ENCODE data around the gene NDUFS8. TPM values are rescaled to one million over a fixed set of nuclear protein-coding genes. Genes with fewer than 3 reads are reported as not detected.

NDUFS8 gene
- total and polyA plus RNA-seq, 3 experiments from 2014 or later, result 132 to 170 (median 140) TPM

DNA sequence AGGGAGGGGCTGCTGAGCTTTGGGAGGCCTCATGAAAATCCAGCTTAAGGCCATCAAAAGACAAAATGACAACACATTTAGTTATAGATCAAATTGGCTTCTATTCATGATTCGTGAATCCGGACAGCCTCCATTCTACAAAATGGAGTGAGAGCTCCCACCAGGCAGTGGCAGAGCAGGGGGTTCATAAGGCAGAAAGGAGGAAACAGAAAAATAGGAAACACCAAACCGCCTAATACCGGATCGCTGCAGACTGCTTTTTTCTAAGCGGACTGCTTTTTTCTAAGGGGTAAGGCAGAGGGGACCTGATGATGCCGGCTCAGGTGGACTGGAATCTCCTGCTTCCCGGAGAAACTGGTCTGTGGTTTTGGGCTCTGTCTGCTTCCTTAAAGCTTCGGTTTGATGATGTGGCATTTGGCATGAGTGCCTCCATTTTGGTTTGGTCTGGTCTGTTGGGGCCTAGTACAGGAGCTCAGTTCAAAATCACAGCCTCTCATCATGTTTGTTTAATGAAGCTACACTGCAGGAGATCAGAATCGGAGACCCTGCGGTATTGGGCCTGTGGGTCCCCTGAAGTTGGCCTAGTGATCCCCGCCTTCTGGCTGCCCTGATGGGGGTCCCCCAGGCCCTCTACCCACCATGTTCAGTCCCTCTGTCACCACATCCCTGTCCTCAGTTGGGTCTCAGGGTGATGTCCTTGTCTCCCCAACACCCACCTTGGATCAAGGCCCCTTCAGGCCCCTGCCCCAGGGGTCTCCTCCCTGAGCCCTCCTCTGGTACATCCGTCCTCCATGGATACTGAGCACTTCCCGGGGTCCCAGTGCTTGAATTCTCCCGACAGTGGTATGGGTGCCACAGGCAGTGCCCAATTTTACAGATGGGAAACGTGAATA is 19.2 kb upstream of the NDUFS8 start:
- CTCF ChIA-PET, result interaction anchor here (1.1 kb wide), 1 partner anchor 13 kb away, joined by 3 read pairs; no protein-coding TSS in a partner anchor

DNA sequence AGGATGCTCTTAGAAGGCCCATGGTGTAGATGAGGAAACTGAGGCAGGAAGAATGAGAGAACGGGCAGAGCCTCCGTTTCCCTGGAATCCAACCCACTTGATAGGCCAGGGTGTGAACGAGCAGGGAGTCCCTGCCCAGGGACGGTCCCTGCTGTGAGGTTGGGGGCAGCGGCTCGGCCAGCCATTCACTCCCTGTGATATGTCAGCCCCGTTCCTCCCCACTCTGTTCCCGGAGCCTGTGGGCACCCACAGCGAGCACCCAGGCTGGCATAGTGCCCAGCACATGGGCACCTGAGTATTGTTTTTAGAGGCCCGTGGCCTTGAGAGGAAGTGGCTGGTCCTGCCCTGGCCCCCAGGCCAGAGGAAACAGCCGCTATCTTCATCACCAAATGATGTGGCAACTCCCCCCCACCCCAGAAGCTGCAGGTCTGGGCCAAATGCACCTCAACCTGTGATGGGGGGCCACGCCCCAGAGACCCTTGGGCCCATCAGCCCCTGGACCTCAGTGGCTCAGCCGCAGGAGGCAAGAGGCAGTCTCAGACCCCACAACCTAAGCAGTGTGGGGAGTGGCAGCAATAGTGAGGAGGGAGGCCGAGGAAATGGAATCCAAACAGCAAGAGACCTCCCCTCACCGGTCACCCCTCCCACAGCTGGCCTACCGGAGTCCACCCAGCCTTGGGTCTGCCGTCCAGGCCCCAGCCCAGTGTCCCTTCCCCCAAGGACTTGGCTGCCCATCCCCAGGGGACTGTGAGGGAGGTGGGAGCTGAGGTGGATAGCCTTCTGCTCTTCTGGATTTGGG is 18.2 kb upstream of the NDUFS8 start:
- H3K36me3 Mint-ChIP-seq, result no peaks in the 10 kb centered on the region
- H3K4me1 ChIP-seq (ENCODE audit: insufficient read depth, low read length), result no peaks in the 10 kb centered on the region
- no peaks in the 10 kb centered on the region for H3K9me3 ChIP-seq (ENCODE audit: low read length)
- peaks cover 2 to 4% of the 10 kb centered on the region in 2 donors for H3K27me3 Mint-ChIP-seq
- H3K36me3 ChIP-seq (ENCODE audit: insufficient read depth, low read length), result no peaks in the 10 kb centered on the region
- H3K27ac Mint-ChIP-seq, result no peak overlapping the region
- H3K27me3 ChIP-seq (ENCODE audit: insufficient read depth, low read length, poor library complexity, severe bottlenecking), result no peaks in the 10 kb centered on the region
- H3K4me1 Mint-ChIP-seq, result peaks cover 0 to 11% (median 0%) of the 10 kb centered on the region in 3 donors
- CTCF ChIA-PET, result no interaction called here
- no peak overlapping the region for H3K4me3 Mint-ChIP-seq
- POLR2A ChIA-PET, result no interaction called here
- no peak overlapping the region for H3K27ac ChIP-seq (ENCODE audit: low read depth, low read length)
- H3K9me3 Mint-ChIP-seq, result no peaks in the 10 kb centered on the region
- no peak for DNase-seq
- H3K4me3 ChIP-seq (ENCODE audit: low read length), result no peak overlapping the region

More for the DNA sequence above, 19.2 kb upstream of the NDUFS8 start:
- Histone ChIP-seq H3K36me3 (ENCODE audit: insufficient read depth, low read length) (no peaks in the 10 kb centered on the region), H3K4me1 (ENCODE audit: insufficient read depth, low read length) (no peaks in the 10 kb centered on the region), H3K9me3 (ENCODE audit: low read length) (no peaks in the 10 kb centered on the region), H3K27me3 (ENCODE audit: insufficient read depth, low read length, poor library complexity, severe bottlenecking) (no peaks in the 10 kb centered on the region), H3K4me3 (ENCODE audit: low read length) (no peak overlapping the region), H3K27ac (ENCODE audit: low read depth, low read length) (no peak overlapping the region)
- no peak for DNase-seq
- peaks cover 0 to 11% (median 0%) of the 10 kb centered on the region in 3 donors for H3K4me1 Mint-ChIP-seq
- H3K4me3 Mint-ChIP-seq, result no peak overlapping the region
- POLR2A ChIA-PET, result no interaction called here
- peaks cover 2 to 4% of the 10 kb centered on the region in 2 donors for H3K27me3 Mint-ChIP-seq
- H3K36me3 Mint-ChIP-seq, result no peaks in the 10 kb centered on the region
- no peak overlapping the region for H3K27ac Mint-ChIP-seq
- no peaks in the 10 kb centered on the region for H3K9me3 Mint-ChIP-seq

DNA sequence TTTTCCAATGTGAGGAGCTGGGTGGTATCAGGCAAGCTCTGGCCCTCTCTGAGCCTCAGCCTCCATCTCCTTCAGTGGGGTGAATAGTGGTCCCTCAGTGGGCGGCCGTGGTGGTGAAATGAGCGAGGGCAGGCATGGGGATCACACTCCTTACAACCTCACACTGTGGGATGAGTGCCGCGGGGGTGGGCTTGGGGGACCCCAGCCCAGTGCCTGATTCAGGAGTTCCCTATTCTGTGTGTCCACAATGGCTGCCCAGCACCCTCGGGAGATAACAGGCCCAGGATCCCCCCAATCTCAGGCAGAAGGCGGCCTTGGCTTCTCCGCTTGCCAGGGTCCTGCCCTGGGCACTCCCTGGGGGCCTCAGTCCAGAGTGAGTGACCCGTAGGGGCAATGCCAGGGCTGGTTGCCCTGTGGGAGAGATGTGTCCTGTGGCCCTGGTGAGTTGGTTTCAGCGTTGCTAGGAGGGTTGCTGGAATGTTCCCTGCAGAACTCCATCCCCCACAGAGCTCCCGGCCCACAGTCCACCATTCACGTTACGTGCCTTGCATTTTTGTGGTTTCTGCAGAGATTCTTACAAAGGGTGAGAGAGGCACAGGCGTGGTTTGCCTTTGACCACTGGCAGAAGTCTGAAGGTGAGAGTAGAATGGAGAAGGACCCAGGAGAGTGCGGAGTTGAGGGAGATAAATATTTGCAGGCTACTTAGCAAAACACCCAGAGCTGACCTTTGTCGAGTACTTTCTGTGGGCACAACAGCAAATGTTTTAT is 17.5 kb upstream of the NDUFS8 start:
- H3K27me3 Mint-ChIP-seq, result peaks cover 2 to 4% of the 10 kb centered on the region in 2 donors
- ChIA-PET POLR2A (no interaction called here), CTCF (no interaction called here)

GRCh38 chr11:68013611-68014156 is 16.8 kb upstream of the NDUFS8 start:
- CTCF ChIA-PET, result no interaction called here

More for the DNA sequence above, 17.5 kb upstream of the NDUFS8 start:
- H3K4me3 Mint-ChIP-seq, result no peak overlapping the region
- Histone ChIP-seq H3K36me3 (ENCODE audit: insufficient read depth, low read length) (no peaks in the 10 kb centered on the region), H3K4me3 (ENCODE audit: low read length) (no peak overlapping the region), H3K27ac (ENCODE audit: low read depth, low read length) (no peak overlapping the region), H3K27me3 (ENCODE audit: insufficient read depth, low read length, poor library complexity, severe bottlenecking) (no peaks in the 10 kb centered on the region), H3K9me3 (ENCODE audit: low read length) (no peaks in the 10 kb centered on the region), H3K4me1 (ENCODE audit: insufficient read depth, low read length) (no peaks in the 10 kb centered on the region)
- no peaks in the 10 kb centered on the region for H3K9me3 Mint-ChIP-seq
- no peak overlapping the region for H3K27ac Mint-ChIP-seq
- H3K36me3 Mint-ChIP-seq, result no peaks in the 10 kb centered on the region
- H3K4me1 Mint-ChIP-seq, result peaks cover 0 to 11% (median 0%) of the 10 kb centered on the region in 3 donors
- DNase-seq, result no peak

DNA sequence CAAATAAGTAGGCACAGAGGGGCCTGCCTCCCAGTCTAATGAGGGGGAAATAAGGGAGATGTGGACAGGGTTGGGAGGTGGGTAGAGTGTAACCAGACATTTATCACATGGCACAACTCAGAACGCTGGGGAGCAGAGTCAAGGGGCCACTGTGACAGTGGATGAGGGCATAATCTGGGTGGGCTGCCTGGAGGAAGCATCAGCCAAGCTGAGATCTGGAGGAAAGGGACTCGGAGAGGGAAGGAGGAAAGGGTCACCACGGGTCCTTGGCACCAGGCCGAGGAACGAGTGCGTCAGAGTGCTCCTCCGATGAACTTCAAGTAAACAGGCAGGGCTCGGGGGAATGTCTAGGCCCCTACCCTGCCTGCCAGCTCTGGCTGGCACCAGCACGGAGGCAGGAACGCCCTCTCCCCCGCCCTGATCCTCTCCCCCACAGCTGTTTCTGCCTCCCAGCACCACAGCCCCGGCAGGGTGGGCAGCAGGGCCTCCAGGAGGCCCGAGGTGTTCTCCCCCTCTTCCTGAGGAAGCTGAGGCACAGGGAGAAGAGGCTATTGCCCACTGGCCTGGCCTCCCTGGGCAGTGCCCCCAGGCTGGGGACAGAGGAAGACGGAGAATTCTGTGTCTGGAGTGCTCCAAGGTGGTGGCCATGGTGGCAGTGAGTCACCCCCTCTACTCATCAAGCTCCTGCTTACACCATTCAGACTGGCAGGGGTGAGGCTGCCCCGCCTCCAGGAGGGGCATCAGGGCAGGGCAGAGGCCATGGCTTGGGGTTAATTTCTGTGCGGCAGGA is 16.1 kb upstream of the NDUFS8 start:
- H3K27ac ChIP-seq (ENCODE audit: low read depth, low read length), result no peak overlapping the region
- peaks cover 0 to 4% (median 0%) of the 10 kb centered on the region in 3 donors for H3K4me1 Mint-ChIP-seq
- H3K27me3 ChIP-seq (ENCODE audit: insufficient read depth, low read length, poor library complexity, severe bottlenecking), result no peaks in the 10 kb centered on the region
- H3K36me3 ChIP-seq (ENCODE audit: insufficient read depth, low read length), result no peaks in the 10 kb centered on the region
- no peaks in the 10 kb centered on the region for H3K36me3 Mint-ChIP-seq
- H3K4me3 Mint-ChIP-seq, result no peak overlapping the region
- no peaks in the 10 kb centered on the region for H3K9me3 Mint-ChIP-seq
- H3K4me1 ChIP-seq (ENCODE audit: insufficient read depth, low read length), result no peaks in the 10 kb centered on the region
- ChIA-PET CTCF (no interaction called here), POLR2A (no interaction called here)
- no peak overlapping the region for H3K4me3 ChIP-seq (ENCODE audit: low read length)
- DNase-seq, result no peak
- peaks cover 2 to 4% of the 10 kb centered on the region in 2 donors for H3K27me3 Mint-ChIP-seq
- no peaks in the 10 kb centered on the region for H3K9me3 ChIP-seq (ENCODE audit: low read length)
- peak overlapping the region in 2 of 8 donors; percentile 12 to 57 for H3K27ac Mint-ChIP-seq

More at GRCh38 chr11:68013611-68014156, 16.8 kb upstream of the NDUFS8 start:
- no peaks in the 10 kb centered on the region for H3K27me3 ChIP-seq (ENCODE audit: insufficient read depth, low read length, poor library complexity, severe bottlenecking)
- Mint-ChIP-seq H3K9me3 (no peaks in the 10 kb centered on the region), H3K27ac (no peak overlapping the region), H3K4me1 (peaks cover 0 to 11% (median 0%) of the 10 kb centered on the region in 3 donors), H3K4me3 (no peak overlapping the region), H3K36me3 (no peaks in the 10 kb centered on the region), H3K27me3 (peaks cover 2 to 4% of the 10 kb centered on the region in 2 donors)
- DNase-seq, result no peak
- H3K36me3 ChIP-seq (ENCODE audit: insufficient read depth, low read length), result no peaks in the 10 kb centered on the region
- H3K4me3 ChIP-seq (ENCODE audit: low read length), result no peak overlapping the region
- no peak overlapping the region for H3K27ac ChIP-seq (ENCODE audit: low read depth, low read length)
- H3K4me1 ChIP-seq (ENCODE audit: insufficient read depth, low read length), result no peaks in the 10 kb centered on the region
- POLR2A ChIA-PET, result no interaction called here
- H3K9me3 ChIP-seq (ENCODE audit: low read length), result no peaks in the 10 kb centered on the region

DNA sequence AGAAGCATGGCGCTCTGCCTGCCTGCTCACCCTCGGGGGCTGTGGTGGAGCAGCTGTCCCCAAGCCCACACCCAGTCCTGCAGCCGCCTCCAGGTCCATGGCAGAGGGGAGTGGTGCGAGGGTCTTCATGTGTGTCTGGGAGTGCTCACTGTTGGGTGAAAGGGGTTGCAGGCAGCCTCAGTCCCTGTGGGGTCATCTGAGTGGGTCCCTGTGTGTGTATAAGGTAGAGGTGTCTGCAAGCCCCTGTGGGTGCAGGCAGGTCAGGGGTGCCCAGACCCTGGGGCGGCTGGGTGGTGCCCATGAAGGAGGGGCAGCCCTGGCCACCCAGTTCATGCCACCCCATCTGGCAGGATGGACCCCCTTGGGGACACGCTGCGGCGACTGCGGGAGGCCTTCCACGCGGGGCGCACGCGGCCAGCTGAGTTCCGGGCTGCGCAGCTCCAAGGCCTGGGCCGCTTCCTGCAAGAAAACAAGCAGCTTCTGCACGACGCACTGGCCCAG is 15.5 kb upstream of the NDUFS8 start:
- no peaks in the 10 kb centered on the region for H3K4me1 ChIP-seq (ENCODE audit: insufficient read depth, low read length)
- no peaks in the 10 kb centered on the region for H3K9me3 ChIP-seq (ENCODE audit: low read length)
- Mint-ChIP-seq H3K4me3 (no peak overlapping the region), H3K36me3 (no peaks in the 10 kb centered on the region), H3K27ac (no peak overlapping the region), H3K4me1 (no peaks in the 10 kb centered on the region), H3K27me3 (peaks cover 2 to 4% of the 10 kb centered on the region in 2 donors), H3K9me3 (no peaks in the 10 kb centered on the region)
- H3K27ac ChIP-seq (ENCODE audit: low read depth, low read length), result no peak overlapping the region
- ChIA-PET CTCF (no interaction called here), POLR2A (no interaction called here)
- DNase-seq, result no peak
- H3K36me3 ChIP-seq (ENCODE audit: insufficient read depth, low read length), result no peaks in the 10 kb centered on the region
- no peak overlapping the region for H3K4me3 ChIP-seq (ENCODE audit: low read length)
- no peaks in the 10 kb centered on the region for H3K27me3 ChIP-seq (ENCODE audit: insufficient read depth, low read length, poor library complexity, severe bottlenecking)

- Mint-ChIP-seq H3K36me3 (no peaks in the 10 kb centered on the region), H3K9me3 (no peaks in the 10 kb centered on the region), H3K27me3 (peaks cover 2 to 4% of the 10 kb centered on the region in 2 donors), H3K27ac (no peak overlapping the region), H3K4me1 (no peaks in the 10 kb centered on the region), H3K4me3 (no peak overlapping the region)
- H3K36me3 ChIP-seq (ENCODE audit: insufficient read depth, low read length), result no peaks in the 10 kb centered on the region
- DNase-seq, result no peak
- H3K27me3 ChIP-seq (ENCODE audit: insufficient read depth, low read length, poor library complexity, severe bottlenecking), result no peaks in the 10 kb centered on the region
- H3K4me1 ChIP-seq (ENCODE audit: insufficient read depth, low read length), result no peaks in the 10 kb centered on the region
- no peak overlapping the region for H3K27ac ChIP-seq (ENCODE audit: low read depth, low read length)
- H3K9me3 ChIP-seq (ENCODE audit: low read length), result no peaks in the 10 kb centered on the region
- H3K4me3 ChIP-seq (ENCODE audit: low read length), result no peak overlapping the region
- POLR2A ChIA-PET, result no interaction called here
- CTCF ChIA-PET, result no interaction called here
These were observed 15.0 kb upstream of the NDUFS8 start for GRCh38 chr11:68015467-68015866.

All from CD8-positive, alpha-beta memory T cell (primary cell).